Right lobe of liver (tissue), 6 donors: ENCODE data around the gene MRPL16. TPM values are rescaled to one million over a fixed set of nuclear protein-coding genes. Genes with fewer than 3 reads are reported as not detected.

Experiments used
- ATAC-seq, 4 donors: fragments of 200-7000 bp; cut with Tn5 transposase; one replicate each; pipeline ENCODE4 v1.9.1; 2020; ENCODE audit warnings: mild to moderate bottlenecking in 4 of 4, moderate library complexity in 4 of 4
- DNase-seq, 3 donors: peaks; one replicate each; pipeline ENCODE4 v3.0.0-alpha.2; 2020
- H3K27ac ChIP-seq, 3 donors: fragments of 200-600 bp; one replicate each; pipeline ENCODE4 v1.8.0; 2022
- H3K27me3 ChIP-seq, 2 donors: fragments of 200-600 bp; one replicate each; pipeline ENCODE4 v1.8.0; 2022
- H3K36me3 ChIP-seq, 4 donors: fragments of 200-600 bp; sonication (generic) in 1 of 4; one replicate each; pipeline versions ENCODE4 v1.5.1 to v1.8.0; 2017 to 2022; ENCODE audit warnings: control low read depth in 1 of 4
- H3K4me1 ChIP-seq, 4 donors: fragments of 200-600 bp; sonication (generic) in 1 of 4; one replicate each; pipeline versions ENCODE4 v1.5.1 to v1.8.0; 2017 to 2022; ENCODE audit warnings: control low read depth in 1 of 4
- H3K4me3 ChIP-seq, 3 donors: fragments of 200-600 bp; one replicate each; pipeline ENCODE4 v1.8.0; 2022
- H3K9me3 ChIP-seq, 4 donors: fragments of 200-600 bp; sonication (generic) in 1 of 4; one replicate each; pipeline versions ENCODE4 v1.5.1 to v1.8.0; 2017 to 2022; ENCODE audit warnings: control low read depth in 1 of 4
- CTCF ChIP-seq, 4 donors: fragments of 200-600 bp in 3 of 4; fragments of 450-650 bp in 1 of 4; IDR thresholded peaks; one replicate each; pipeline versions ENCODE4 v1.5.1 to v1.8.0; 2016 to 2022; ENCODE audit warnings: antibody characterized with exemption in 4 of 4, mild to moderate bottlenecking in 2 of 4
- POLR2A ChIP-seq: fragments of 450-650 bp; IDR thresholded peaks from one replicate; pipeline ENCODE4 v1.6.1; 2017; ENCODE audit warnings: antibody characterized with exemption, mild to moderate bottlenecking
- WGBS: methylation state at CpG from one replicate; pipeline ENCODE4 v1.1.6; 2018; ENCODE audit warnings: low coverage, low lambda C conversion rate; ENCODE audit not compliant: insufficient coverage; ENCODE audit errors: missing lambda C conversion rate; 5-methylcytosine and 5-hydroxymethylcytosine counted together
- intact Hi-C, 2 donors: fragments of 100-400 bp; cut with DNase I; formaldehyde crosslinking; loops; one replicate each; pipeline versions ENCODE4 v1.11.2 to v1.14.1; 2022
- total RNA-seq, 6 experiments: library from RNA; depleted of rRNA in 2 of 6; stranded (reverse); fragments of >200 nt in 2 of 6; fragmentation: NEBNext Ultra II Directional in 3 of 6; extraction: Animal tissue kit (Norgen Biotek cat#: 25700) in 3 of 6; gene quantifications; one replicate each; pipeline versions ENCODE4 v1.1.0 to v1.2.4, GENCODE V29; 2016 to 2023
- donor health status: DM: no; HTN: yes; CAD: no.
- donor health status: DM: no; HTN: no; CAD: no.
- donor health status: DM: no; HTN: no; CAD: no.
- donor health status: DM: no; HTN: yes; CAD: no.
- donor health status: DM: no; HTN: yes; CAD: no.

The MRPL16 gene
- total RNA-seq, 6 experiments from 2014 or later, result 30.6 to 48.3 (median 37.3) TPM

DNA sequence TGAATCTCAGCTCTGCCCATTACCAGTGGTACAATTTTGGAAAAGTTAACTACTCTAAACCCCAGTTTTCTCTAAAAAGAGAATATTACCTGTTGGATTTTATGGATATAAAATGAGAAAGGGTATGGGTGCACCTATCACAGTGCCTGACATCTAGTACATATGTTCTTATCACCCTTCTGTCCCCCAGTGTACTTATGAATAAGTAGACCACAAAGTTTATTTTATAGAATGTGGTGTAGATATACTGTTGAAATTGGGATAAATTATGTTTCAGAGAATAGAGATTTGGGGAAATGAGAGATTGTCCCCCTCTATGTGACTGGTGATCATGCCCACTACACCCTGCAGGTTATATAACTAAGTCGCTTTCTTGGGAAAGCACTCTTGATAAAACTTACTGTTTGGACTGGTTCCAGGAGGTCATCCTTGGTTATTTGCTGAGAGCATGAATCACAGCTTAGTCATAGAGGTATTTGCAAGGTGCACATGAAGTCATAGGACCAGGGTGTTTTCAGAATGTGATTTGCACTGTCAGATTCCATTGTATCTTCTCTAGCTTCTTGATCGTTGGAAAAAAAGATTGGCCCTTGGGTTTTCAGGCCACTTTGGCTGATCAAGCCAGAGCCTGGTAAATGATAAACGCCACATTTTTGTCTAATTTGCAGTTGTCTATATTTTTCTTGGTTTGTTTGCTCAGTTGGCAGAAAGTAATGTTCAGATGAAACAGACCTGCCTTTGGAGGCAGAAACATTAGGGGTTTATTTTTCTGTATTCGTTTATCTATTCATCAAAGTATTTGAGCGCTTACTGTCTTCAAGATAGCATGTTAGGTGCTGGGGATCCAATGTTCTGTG is 34.1 kb downstream of the MRPL16 start:
- peaks cover 0 to 22% (median 10%) of the 10 kb centered on the region in 4 donors for H3K4me1 ChIP-seq
- H3K4me3 ChIP-seq, result no peak overlapping the region
- H3K27ac ChIP-seq, result peak overlapping the region in 2 of 3 donors; percentile 9 to 34
- 30% methylated on average over 5 of the region's 5 CpGs for WGBS
- DNase-seq, result no peak
- no peak for TF ChIP-seq CTCF (IDR thresholded peaks at IDR 0.05)
- TF ChIP-seq POLR2A, result no peak
- H3K27me3 ChIP-seq, result no peaks in the 10 kb centered on the region
- ATAC-seq, result peak; percentile 63 to 78 (median 71)
- intact Hi-C loops, result no loop called here
- peaks cover 0 to 8% (median 0%) of the 10 kb centered on the region in 4 donors for H3K36me3 ChIP-seq
- no peaks in the 10 kb centered on the region for H3K9me3 ChIP-seq

DNA sequence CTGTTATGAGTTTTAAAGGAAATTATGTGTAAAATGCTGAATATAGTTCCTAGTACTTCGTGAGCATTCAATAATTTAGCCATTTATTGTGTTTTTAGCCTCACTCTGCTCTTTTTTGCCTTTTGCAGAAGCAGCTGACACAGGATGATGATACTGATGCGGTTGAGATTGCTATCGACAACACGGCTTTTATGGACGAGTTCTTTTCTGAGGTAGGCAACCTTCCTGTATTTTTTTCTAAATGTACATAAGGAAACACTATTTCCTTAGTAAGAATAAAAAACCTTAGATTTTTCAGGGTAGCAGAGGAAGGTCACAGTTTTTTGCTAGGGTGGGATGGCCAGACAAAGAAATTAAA is 37.5 kb downstream of the MRPL16 start:
- H3K36me3 ChIP-seq, result peaks cover 0 to 8% (median 0%) of the 10 kb centered on the region in 4 donors
- 70% methylated on average over 5 of the region's 5 CpGs for WGBS
- no peaks in the 10 kb centered on the region for H3K9me3 ChIP-seq
- DNase-seq, result no peak
- no peak for ATAC-seq
- peak overlapping the region in 2 of 3 donors; percentile 0 to 32 for H3K27ac ChIP-seq
- H3K4me3 ChIP-seq, result no peak overlapping the region
- peaks cover 0 to 18% (median 8%) of the 10 kb centered on the region in 4 donors for H3K4me1 ChIP-seq
- no peaks in the 10 kb centered on the region for H3K27me3 ChIP-seq
- intact Hi-C loops, result no loop called here
- no peak for TF ChIP-seq POLR2A
- no peak for TF ChIP-seq CTCF (IDR thresholded peaks at IDR 0.05)

DNA sequence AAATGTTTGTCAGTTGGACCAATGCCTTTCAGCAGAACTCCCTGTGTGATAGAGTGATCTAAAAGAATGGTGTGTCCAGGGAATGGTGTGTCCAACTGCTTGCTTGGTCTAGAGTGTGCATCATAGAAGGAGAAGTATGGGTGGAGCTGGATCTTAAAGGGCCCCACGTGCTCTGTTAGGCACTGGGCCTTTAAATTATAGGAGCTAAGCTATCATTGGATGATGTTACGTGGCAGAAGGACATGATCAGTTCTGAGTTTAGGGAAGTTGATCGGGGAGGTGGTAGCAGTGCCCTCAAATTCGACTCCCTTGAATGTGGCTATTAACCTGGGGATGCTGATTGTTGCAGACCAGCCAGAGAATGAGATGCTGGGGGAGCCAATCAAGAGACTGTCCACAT is 39.0 kb downstream of the MRPL16 start:
- Histone ChIP-seq H3K4me3 (no peak overlapping the region), H3K9me3 (no peaks in the 10 kb centered on the region), H3K27ac (peak overlapping the region in 1 of 3 donors; percentile 57), H3K4me1 (peaks cover 0 to 10% (median 2%) of the 10 kb centered on the region in 4 donors), H3K36me3 (peaks cover 0 to 8% (median 0%) of the 10 kb centered on the region in 4 donors), H3K27me3 (no peaks in the 10 kb centered on the region)
- TF ChIP-seq POLR2A, result no peak
- no peak for TF ChIP-seq CTCF (IDR thresholded peaks at IDR 0.05)
- ATAC-seq (no peak), DNase-seq (no peak)
- 81% methylated on average over 4 of the region's 4 CpGs for WGBS
- intact Hi-C loops, result no loop called here

- peaks cover 0 to 4% (median 0%) of the 10 kb centered on the region in 4 donors for H3K4me1 ChIP-seq
- H3K4me3 ChIP-seq, result no peak overlapping the region
- TF ChIP-seq CTCF (IDR thresholded peaks at IDR 0.05) (no peak), POLR2A (no peak)
- 96% methylated on average over 5 of the region's 8 CpGs for whole genome bisulfite sequencing
- no peak overlapping the region for H3K27ac ChIP-seq
- ATAC-seq (no peak), DNase-seq (no peak)
- H3K36me3 ChIP-seq, result peaks cover 0 to 8% (median 0%) of the 10 kb centered on the region in 4 donors
- intact Hi-C loops, result no loop called here
- H3K9me3 ChIP-seq, result no peaks in the 10 kb centered on the region
- H3K27me3 ChIP-seq, result no peaks in the 10 kb centered on the region
Observed at GRCh38 chr11:59770869-59771268, 39.7 kb downstream of the MRPL16 start.
